NCI-H1092 treated with DMSO at 0.1 percent for 48 hours (cell line): ENCODE results near the gene C2CD4A.

Experiments used
- DNase-seq: peaks from one replicate; lab custom pipeline; 2025; lab: John Stamatoyannopoulos, UW

The C2CD4A gene

GRCh38 chr15:62104401-62104800, 37.6 kb downstream of the C2CD4A start:
- no peak for DNase-seq

DNA sequence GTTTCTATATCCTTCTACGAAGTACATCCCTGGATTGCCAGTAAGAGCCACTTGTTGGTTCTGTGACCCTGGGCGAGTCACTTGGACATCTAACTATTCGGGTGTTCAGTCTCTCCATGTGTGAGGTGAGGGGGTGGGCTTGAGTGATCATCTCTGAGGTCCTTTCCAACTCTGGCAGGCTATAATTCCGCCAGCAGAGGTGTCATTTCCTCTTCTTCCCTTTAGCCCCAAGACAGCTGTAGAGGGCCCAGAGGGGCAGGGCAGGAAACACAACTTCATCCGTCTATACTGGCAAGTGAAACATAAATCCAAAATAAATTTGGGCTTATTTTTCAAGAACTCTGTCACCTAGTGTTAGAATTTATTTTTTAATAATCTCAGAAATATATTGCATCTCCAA, 38.1 kb downstream of the C2CD4A start:
- no peak for DNase-seq

DNA sequence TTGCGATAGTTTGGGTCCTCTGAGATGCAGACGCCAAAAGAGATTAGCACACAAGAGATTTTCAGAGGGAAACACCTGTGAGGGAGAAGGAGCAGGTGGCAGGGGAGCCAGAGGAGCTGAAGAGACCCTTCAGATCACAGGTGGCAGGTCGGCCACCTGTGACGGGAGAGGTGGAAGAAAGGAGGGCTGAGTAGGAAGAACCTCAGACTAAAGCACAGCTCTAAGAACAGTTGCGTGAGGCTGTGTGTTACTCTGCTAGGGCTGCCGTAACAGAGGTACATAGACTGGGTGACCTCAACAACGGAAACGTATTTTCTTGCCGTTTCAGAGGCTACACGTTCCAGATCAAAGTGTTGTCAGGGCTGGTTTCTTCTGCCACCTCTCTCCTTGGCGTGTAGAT, 38.5 kb downstream of the C2CD4A start:
- DNase-seq, result no peak

GRCh38 chr15:62106096-62106495, 39.3 kb downstream of the C2CD4A start:
- no peak for DNase-seq

- no peak for DNase-seq
These were observed 40.9 kb downstream of the C2CD4A start for GRCh38 chr15:62107571-62108121.

- no peak for DNase-seq
These were observed 41.6 kb downstream of the C2CD4A start for GRCh38 chr15:62108411-62108810.

GRCh38 chr15:62109437-62109836, 42.7 kb downstream of the C2CD4A start:
- no peak for DNase-seq

- peak; percentile 77 for DNase-seq
These were observed 43.4 kb downstream of the C2CD4A start for GRCh38 chr15:62109982-62110851.

DNA sequence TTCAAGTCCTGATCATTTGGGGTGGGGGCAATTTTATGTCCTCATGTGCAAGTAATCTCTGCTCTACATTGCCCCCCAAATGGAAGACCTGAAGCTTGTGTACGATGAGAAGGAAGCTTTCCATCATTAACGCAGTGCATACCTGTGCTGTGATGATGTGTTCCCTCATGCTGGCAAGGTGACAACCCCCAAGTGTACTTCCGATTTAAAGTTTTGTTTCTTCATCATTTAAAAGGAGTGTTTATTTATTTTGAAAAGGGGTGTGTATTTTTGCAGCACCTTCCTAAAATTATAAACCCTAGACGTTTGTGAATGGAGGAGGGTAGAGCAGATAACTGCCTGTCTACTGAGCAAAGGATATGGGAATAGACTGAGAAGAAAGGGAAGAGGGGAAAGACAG, 45.3 kb downstream of the C2CD4A start:
- DNase-seq, result no peak

GRCh38 chr15:62112616-62113593, 46.1 kb downstream of the C2CD4A start:
- no peak for DNase-seq

GRCh38 chr15:62115847-62116246, 49.1 kb downstream of the C2CD4A start:
- DNase-seq, result no peak

DNA sequence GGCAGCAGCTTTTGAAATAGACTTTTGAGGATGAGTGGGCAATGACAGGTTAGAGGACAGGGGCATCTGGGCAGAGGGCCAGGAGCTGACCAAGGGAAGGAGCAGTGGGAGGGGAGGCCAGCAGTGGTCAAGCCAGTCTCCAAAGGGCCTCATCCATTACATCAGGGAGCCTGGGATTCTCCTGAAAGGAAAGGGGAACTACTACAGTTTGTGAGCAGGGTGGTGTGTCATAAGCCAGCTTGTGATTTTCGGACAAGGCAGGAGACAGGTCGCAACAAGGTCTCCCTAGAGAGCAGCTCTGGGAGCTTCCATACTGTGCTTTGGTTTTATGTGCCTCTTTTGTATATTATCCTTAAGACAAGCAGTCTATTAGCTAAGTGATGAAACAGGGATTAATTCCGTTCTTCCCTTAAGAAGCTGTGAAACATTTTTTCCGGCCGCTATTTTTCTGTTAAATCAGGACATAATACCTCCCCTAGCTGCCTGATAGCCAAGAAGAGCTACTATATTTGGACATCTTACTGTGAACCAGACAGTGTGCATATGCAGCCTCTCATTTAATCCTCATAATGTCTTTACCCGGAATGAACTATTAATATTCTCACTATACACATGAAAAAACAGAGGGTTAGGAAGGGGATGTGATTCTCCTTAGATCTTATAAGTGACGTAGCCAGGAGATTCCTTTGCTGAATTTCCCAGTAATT, 51.9 kb downstream of the C2CD4A start:
- DNase-seq, result no peak

- no peak for DNase-seq
These were observed 52.6 kb downstream of the C2CD4A start for GRCh38 chr15:62119227-62119864.

DNA sequence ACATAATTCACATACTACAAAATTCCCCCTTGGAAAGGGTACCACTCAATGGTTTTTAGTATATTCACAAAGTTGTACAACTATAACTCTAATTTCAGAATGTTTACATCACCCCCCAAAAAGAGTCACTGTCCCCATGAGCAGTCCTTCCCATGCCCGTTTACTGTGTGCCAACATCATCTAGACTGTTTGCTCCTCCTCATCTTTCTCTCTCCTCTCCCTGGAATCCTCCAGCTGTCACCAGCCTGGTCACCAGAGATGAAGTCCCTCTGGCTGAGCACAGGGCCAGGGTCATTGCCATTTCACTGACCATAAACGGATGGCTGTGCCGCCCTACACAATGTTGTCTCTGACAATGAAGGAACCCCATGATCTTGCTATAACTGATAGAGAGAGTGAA, 53.1 kb downstream of the C2CD4A start:
- DNase-seq, result no peak
